AG09319 (cell line): Measurements from ENCODE around the gene CAMK2A.

Experiments
- DNase-seq: peaks from one replicate; pipeline ENCODE4 v3.0.0-alpha.2; 2010; ENCODE audit warnings: low read depth; ENCODE audit errors: extremely low read depth
- CTCF ChIP-seq: IDR thresholded peaks from 2 replicates; pipeline ENCODE4 v1.5.1; 2011; ENCODE audit warnings: low read depth, mild to moderate bottlenecking, inconsistent platforms, low read length, moderate library complexity

The CAMK2A gene

GRCh38 chr5:150303660-150304386 lies 14.2 kb upstream of the CAMK2A start:
- TF ChIP-seq CTCF: no peak

GRCh38 chr5:150303070-150303615 lies 13.6 kb upstream of the CAMK2A start:
- no peak for DNase-seq
- TF ChIP-seq CTCF: no peak

More at GRCh38 chr5:150303660-150304386, 14.2 kb upstream of the CAMK2A start:
- no peak for DNase-seq

DNA sequence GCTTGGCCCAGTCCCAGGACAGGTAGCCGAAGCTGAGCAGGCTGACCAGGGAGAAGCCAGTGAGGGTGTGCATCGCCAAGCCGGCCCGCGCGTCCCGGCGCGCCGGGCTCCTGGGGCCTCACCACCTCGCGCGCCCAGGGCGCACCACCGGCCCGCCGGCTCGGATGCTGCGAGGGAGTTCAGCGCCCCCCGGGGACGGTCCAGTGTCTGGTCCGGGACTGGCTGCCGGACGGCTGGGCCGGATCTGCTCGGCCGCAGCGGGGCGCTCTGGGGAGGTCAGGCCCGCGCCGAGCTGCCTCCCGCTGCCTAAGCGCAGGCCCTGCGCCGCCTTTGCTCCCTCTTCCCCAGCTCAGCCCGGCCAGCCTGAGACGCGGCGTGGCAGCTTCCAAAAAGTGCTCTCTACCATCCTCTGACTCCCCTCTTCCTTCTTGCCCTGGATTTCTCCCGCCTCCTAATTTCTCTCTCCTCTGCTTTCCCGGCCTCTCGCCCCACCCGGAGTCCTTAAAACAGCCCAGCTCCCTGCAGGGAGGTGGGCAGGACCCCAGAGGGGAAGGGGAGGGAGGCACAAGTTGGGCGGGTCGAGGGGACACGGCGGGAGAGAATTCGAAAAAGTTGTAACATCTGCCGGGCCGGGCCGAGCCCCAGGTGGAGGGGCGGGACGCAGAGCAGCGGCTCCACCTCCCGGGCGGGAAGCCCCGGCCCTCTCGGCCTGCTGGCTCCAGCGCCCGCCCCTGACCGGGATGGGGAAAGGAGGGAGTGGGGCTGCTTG lies 12.9 kb upstream of the CAMK2A start, which contains the start of gene ARSI:
Gene ARSI (minus strand): TSS at position 605 of the 769 bp plus-strand sequence. CDS start 532 bp downstream, at position 73.
- TF ChIP-seq CTCF: peak; percentile 16
- no peak for DNase-seq

- no peak for DNase-seq
Measured at GRCh38 chr5:150301901-150302300, 12.3 kb upstream of the CAMK2A start.

DNA sequence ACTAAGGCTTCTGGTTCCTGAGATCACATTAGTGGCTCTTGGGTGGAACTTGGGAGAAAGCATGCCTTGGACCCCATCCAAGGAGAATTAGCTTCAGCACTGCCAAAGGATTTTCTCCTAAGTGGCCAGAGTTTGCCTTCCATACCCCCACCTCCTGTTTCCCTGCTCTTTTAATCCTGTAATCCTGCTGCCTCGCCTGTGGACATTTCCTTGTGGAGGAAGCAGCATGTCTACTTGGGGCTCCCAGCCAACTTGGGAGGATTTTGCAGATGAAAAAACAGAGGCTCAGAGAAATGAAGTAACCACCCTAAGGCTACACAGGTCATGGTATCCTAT lies 11.6 kb upstream of the CAMK2A start:
- DNase-seq: no peak
- no peak for TF ChIP-seq CTCF

More at GRCh38 chr5:150301901-150302300, 12.3 kb upstream of the CAMK2A start:
- no peak for TF ChIP-seq CTCF

GRCh38 chr5:150300496-150301169 lies 11.1 kb upstream of the CAMK2A start:
- no peak for TF ChIP-seq CTCF

More at GRCh38 chr5:150300496-150301169, 11.1 kb upstream of the CAMK2A start:
- DNase-seq: no peak
